ENCODE measurements around the gene LHX1. TPM values are rescaled to one million over a fixed set of nuclear protein-coding genes. Genes with fewer than 3 reads are reported as not detected.
A peak's percentile ranks its signal among the peaks of the same experiment; 100 is the strongest.

Gene LHX1
- not detected for total RNA-seq

- TF ChIP-seq POLR2AphosphoS5 (IDR thresholded peaks at IDR 0.05): peak in 1 of 2 donors; percentile 30
- TF ChIP-seq POLR2A (IDR thresholded peaks at IDR 0.05; ENCODE audit: low read depth): no peak
- intact Hi-C loops (cut with DNase I): no loop called here
- Histone ChIP-seq H3K36me3 (no peaks in the 10 kb centered on the region), H3K27me3 (peaks cover 43 to 100% (median 100%) of the 10 kb centered on the region in 4 donors), H3K9me3 (no peaks in the 10 kb centered on the region), H3K4me1 (peaks cover 77 to 91% (median 84%) of the 10 kb centered on the region in 4 donors), H3K27ac (replicated peaks in 1 of 4) (no peak within 1 kb of the TSS), H3K4me3 (peak within 1 kb of the TSS; percentile 15 to 43 (median 29))
- WGBS: 6% methylated on average over 75 of the region's 75 CpGs
- no peak for DNase-seq (ENCODE audit: extremely low spot score)
Observed at GRCh38 chr17:36937001-36937958, at the start of gene LHX1. Gene LHX1 (plus strand): TSS chr17:36937475. CDS start chr17:36938198, 723 bp downstream.

- DNase-seq (ENCODE audit: extremely low spot score): no peak
- WGBS: 70% methylated on average over 8 of the region's 8 CpGs
- no peak for TF ChIP-seq POLR2A (IDR thresholded peaks at IDR 0.05; ENCODE audit: low read depth)
- TF ChIP-seq CTCF (IDR thresholded peaks at IDR 0.05): no peak
- no peak for TF ChIP-seq EP300 (IDR thresholded peaks at IDR 0.05)
- TF ChIP-seq POLR2AphosphoS5 (IDR thresholded peaks at IDR 0.05): no peak
- H3K27me3 ChIP-seq: peaks cover 0 to 83% (median 3%) of the 10 kb centered on the region in 4 donors
- H3K36me3 ChIP-seq: no peaks in the 10 kb centered on the region
- peaks cover 0 to 7% (median 3%) of the 10 kb centered on the region in 4 donors for H3K4me1 ChIP-seq
- no peak overlapping the region for H3K27ac ChIP-seq (replicated peaks in 1 of 4)
- no peaks in the 10 kb centered on the region for H3K9me3 ChIP-seq
- no peak overlapping the region for H3K4me3 ChIP-seq
- intact Hi-C loops (cut with DNase I): no loop called here
Observed at GRCh38 chr17:36888236-36888951, 48.9 kb upstream of the LHX1 start.

- Histone ChIP-seq H3K27me3 (peaks cover 0 to 77% (median 0%) of the 10 kb centered on the region in 4 donors), H3K36me3 (no peaks in the 10 kb centered on the region), H3K4me3 (no peak overlapping the region), H3K27ac (replicated peaks in 1 of 4) (no peak overlapping the region), H3K4me1 (peaks cover 0 to 2% (median under 1%) of the 10 kb centered on the region in 4 donors), H3K9me3 (no peaks in the 10 kb centered on the region)
- intact Hi-C loops (cut with DNase I): no loop called here
- TF ChIP-seq POLR2A (IDR thresholded peaks at IDR 0.05; ENCODE audit: low read depth) (no peak), POLR2AphosphoS5 (IDR thresholded peaks at IDR 0.05) (no peak), EP300 (IDR thresholded peaks at IDR 0.05) (no peak), CTCF (IDR thresholded peaks at IDR 0.05) (no peak)
- 56% methylated on average over 7 of the region's 8 CpGs for WGBS
- no peak for DNase-seq (ENCODE audit: extremely low spot score)
Observed at GRCh38 chr17:36889770-36890349, 47.4 kb upstream of the LHX1 start.

GRCh38 chr17:36890398-36891168 is 46.7 kb upstream of the LHX1 start:
- TF ChIP-seq POLR2A (IDR thresholded peaks at IDR 0.05; ENCODE audit: low read depth) (no peak), POLR2AphosphoS5 (IDR thresholded peaks at IDR 0.05) (no peak), CTCF (IDR thresholded peaks at IDR 0.05) (no peak), EP300 (IDR thresholded peaks at IDR 0.05) (no peak)
- Histone ChIP-seq H3K36me3 (no peaks in the 10 kb centered on the region), H3K4me3 (no peak overlapping the region), H3K27ac (replicated peaks in 1 of 4) (no peak overlapping the region), H3K4me1 (no peaks in the 10 kb centered on the region), H3K27me3 (peaks cover 0 to 75% (median 0%) of the 10 kb centered on the region in 4 donors), H3K9me3 (no peaks in the 10 kb centered on the region)
- WGBS: 46% methylated on average over 11 of the region's 13 CpGs
- intact Hi-C loops (cut with DNase I): no loop called here
- no peak for DNase-seq (ENCODE audit: extremely low spot score)
